GM23338 (cell line): ENCODE results near the gene KRT9. TPM values are rescaled to one million over a fixed set of nuclear protein-coding genes. Genes with fewer than 3 reads are reported as not detected.

Experiments
- ATAC-seq: fragments of 200-7000 bp; cut with Tn5 transposase; 3 replicates; pipeline ENCODE4 v1.9.1; 2020
- DNase-seq: peaks from one replicate; pipeline ENCODE4 v3.0.0-alpha.2; 2015; ENCODE audit warnings: low spot score
- H2AFZ ChIP-seq: fragments of 200-600 bp; sonication (generic); 2 replicates; pipeline ENCODE4 v1.8.0; 2016; ENCODE audit warnings: antibody characterized with exemption, mild to moderate bottlenecking, moderate library complexity
- H3F3A ChIP-seq: fragments of 200-600 bp; sonication (generic); replicated peaks from 2 replicates; pipeline ENCODE4 v1.8.0; 2017; ENCODE audit warnings: antibody characterized with exemption, mixed run types, low read depth
- H3K27ac ChIP-seq: fragments of 200-600 bp; sonication (generic); 2 replicates; pipeline ENCODE4 v1.6.1; 2016; ENCODE audit warnings: low read depth
- H3K27me3 ChIP-seq: fragments of 200-600 bp; sonication (generic); 2 replicates; pipeline ENCODE4 v1.8.0; 2016; ENCODE audit warnings: mild to moderate bottlenecking, mixed run types, moderate library complexity; ENCODE audit not compliant: insufficient read depth
- H3K36me3 ChIP-seq: fragments of 200-600 bp; sonication (generic); 2 replicates; pipeline ENCODE4 v1.8.0; 2016; ENCODE audit warnings: mild to moderate bottlenecking; ENCODE audit not compliant: insufficient read depth
- H3K4me1 ChIP-seq: fragments of 200-600 bp; sonication (generic); 2 replicates; pipeline ENCODE4 v1.8.0; 2016; ENCODE audit warnings: mild to moderate bottlenecking, moderate library complexity; ENCODE audit not compliant: insufficient read depth
- H3K4me2 ChIP-seq: fragments of 200-600 bp; sonication (generic); 2 replicates; pipeline ENCODE4 v1.7.1; 2017; ENCODE audit warnings: mixed run types
- H3K4me3 ChIP-seq: fragments of 200-600 bp; sonication (generic); 2 replicates; pipeline ENCODE4 v1.6.1; 2016; ENCODE audit warnings: mixed run types
- H3K79me2 ChIP-seq: fragments of 200-600 bp; sonication (generic); replicated peaks from 2 replicates; pipeline ENCODE4 v1.8.0; 2017; ENCODE audit warnings: mild to moderate bottlenecking; ENCODE audit not compliant: insufficient read depth
- H3K9me2 ChIP-seq: fragments of 200-600 bp; sonication (generic); 2 replicates; pipeline ENCODE4 v1.8.0; 2017; ENCODE audit not compliant: insufficient read depth
- H4K20me1 ChIP-seq: fragments of 200-600 bp; sonication (generic); replicated peaks from 2 replicates; pipeline ENCODE4 v1.8.0; 2017; ENCODE audit warnings: mild to moderate bottlenecking; ENCODE audit not compliant: insufficient read depth
- H3K27ac Mint-ChIP-seq: 2 replicates; pipeline ENCODE4 v1.8.0; 2020; ENCODE audit warnings: inconsistent platforms, mild to moderate bottlenecking, moderate library complexity, mixed read lengths
- H3K27me3 Mint-ChIP-seq: 3 replicates; pipeline ENCODE4 v1.8.0; 2022; ENCODE audit warnings: low read depth, mild to moderate bottlenecking, moderate library complexity, mixed read lengths, inconsistent platforms; ENCODE audit not compliant: insufficient read depth, poor library complexity
- H3K36me3 Mint-ChIP-seq: 3 replicates; pipeline ENCODE4 v1.8.0; 2021; ENCODE audit warnings: low read depth, mild to moderate bottlenecking, inconsistent platforms, moderate library complexity, mixed read lengths
- H3K4me1 Mint-ChIP-seq: 3 replicates; pipeline ENCODE4 v1.8.0; 2020; ENCODE audit warnings: mild to moderate bottlenecking, inconsistent platforms, mixed read lengths
- H3K4me3 Mint-ChIP-seq: 3 replicates; pipeline ENCODE4 v1.8.0; 2021; ENCODE audit warnings: moderate library complexity, mild to moderate bottlenecking, inconsistent platforms, mixed read lengths
- H3K9me3 Mint-ChIP-seq: 3 replicates; pipeline ENCODE4 v1.8.0; 2020; ENCODE audit warnings: moderate library complexity, mild to moderate bottlenecking, inconsistent platforms, mixed read lengths
- CREB1 ChIP-seq: fragments of 250-450 bp; sonication (Bioruptor Pico); IDR thresholded peaks from 2 replicates; pipeline ENCODE4 v1.5.0; 2020; ENCODE audit warnings: low read depth, mild to moderate bottlenecking, moderate library complexity
- ETS1 ChIP-seq: IDR thresholded peaks from 2 replicates; pipeline ENCODE4 v1.6.1; 2016; ENCODE audit warnings: antibody characterized with exemption
- EZH2 ChIP-seq: fragments of 200-600 bp; sonication (generic); IDR thresholded peaks from one replicate; pipeline ENCODE4 v1.8.0; 2017; ENCODE audit warnings: antibody characterized with exemption, mild to moderate bottlenecking, low read depth; ENCODE audit not compliant: unreplicated experiment
- EZH2phosphoT487 ChIP-seq: fragments of 200-600 bp; sonication (generic); IDR thresholded peaks from one replicate; pipeline ENCODE4 v1.8.1; 2018; ENCODE audit warnings: antibody characterized with exemption; ENCODE audit not compliant: unreplicated experiment
- STAT1 ChIP-seq: IDR thresholded peaks from one replicate; pipeline ENCODE4 v1.6.1; 2016; ENCODE audit warnings: antibody characterized with exemption; ENCODE audit not compliant: unreplicated experiment
- ZNF114 ChIP-seq: fragments of 250-450 bp; sonication (Bioruptor Pico); IDR thresholded peaks from 2 replicates; pipeline ENCODE4 v1.5.0; 2020; ENCODE audit warnings: mild to moderate bottlenecking, moderate library complexity
- ZNF331 ChIP-seq: fragments of 250-450 bp; sonication (Bioruptor Pico); IDR thresholded peaks from 2 replicates; pipeline ENCODE4 v1.5.0; 2020; ENCODE audit warnings: low read depth, mild to moderate bottlenecking, moderate library complexity
- polyA plus RNA-seq: library from polyadenylated mRNA; unstranded; fragments of >200 nt; fragmentation: Nextera tagmentation; extraction: Ambion mirVana; gene quantifications from 2 replicates; pipeline ENCODE4 v1.2.1, GENCODE V29; 2016
- total RNA-seq: library from RNA; depleted of rRNA; stranded (reverse); fragments of >200 nt; shearing (Covaris generic); gene quantifications from 2 replicates; pipeline ENCODE4 v1.2.3, GENCODE V29; 2014
- TF ChIP-seq, protein P1 (sequence below), 2 experiments: fragments of 200-600 bp in 1 of 2; sonication (generic) in 1 of 2; conservative IDR thresholded peaks; 2 replicates each; pipeline versions ENCODE4 v1.5.1 to v1.6.1; 2016 to 2017; ENCODE audit warnings: antibody characterized with exemption in 2 of 2, low read depth in 2 of 2, mild to moderate bottlenecking in 2 of 2, moderate library complexity in 1 of 2
- TF ChIP-seq, protein P2 (sequence below): fragments of 250-450 bp; sonication (Bioruptor Pico); IDR thresholded peaks from 2 replicates; pipeline ENCODE4 v1.5.0; 2020; ENCODE audit warnings: mild to moderate bottlenecking, moderate library complexity

KRT9 gene
- total and polyA plus RNA-seq, 2 experiments from 2014 or later, result not detected

DNA sequence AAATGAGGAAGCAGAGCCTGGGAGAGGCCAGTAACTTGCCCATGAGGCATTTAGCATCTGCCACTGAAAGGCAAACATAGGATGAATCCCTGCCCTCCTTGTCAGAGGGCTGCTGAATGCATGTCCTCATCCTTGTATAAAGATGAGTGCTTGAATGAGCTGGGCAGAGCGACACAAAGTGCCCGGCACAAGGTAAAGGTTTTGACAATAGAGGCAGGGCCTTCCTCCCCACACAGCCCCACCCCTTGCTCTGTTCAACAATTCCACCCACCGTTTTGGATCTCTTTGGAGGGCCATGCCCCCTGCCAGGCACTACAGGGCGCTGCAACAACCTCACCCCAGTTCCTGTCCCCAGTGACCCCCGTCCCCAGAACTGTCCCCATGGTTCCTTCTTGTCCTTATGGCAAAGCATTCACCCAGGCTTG, 42.4 kb downstream of the KRT9 start:
- ATAC-seq (no peak), DNase-seq (no peak)
- H4K20me1 ChIP-seq, result peaks cover 9% of the 10 kb centered on the region; the same call in 1 of the 2 replicates
- Mint-ChIP-seq H3K4me1 (peaks cover 27% of the 10 kb centered on the region), H3K36me3 (peaks cover 21% of the 10 kb centered on the region), H3K27ac (peak overlapping the region; percentile 89), H3K9me3 (no peaks in the 10 kb centered on the region; the same call in 2 of the 3 replicates), H3K27me3 (peaks cover 18% of the 10 kb centered on the region), H3K4me3 (no peak overlapping the region)
- peaks cover 15% of the 10 kb centered on the region for H3K4me1 ChIP-seq
- H3K4me3 ChIP-seq, result no peak overlapping the region
- no peaks in the 10 kb centered on the region for H3K36me3 ChIP-seq
- TF ChIP-seq CREB1 (CRISPR knock-in tag), result no peak
- no peak for TF ChIP-seq EZH2phosphoT487
- TF ChIP-seq ZNF114, result no peak
- TF ChIP-seq ETS1, result no peak
- TF ChIP-seq ZNF331 (CRISPR knock-in tag), result no peak
- TF ChIP-seq, protein P1, sequence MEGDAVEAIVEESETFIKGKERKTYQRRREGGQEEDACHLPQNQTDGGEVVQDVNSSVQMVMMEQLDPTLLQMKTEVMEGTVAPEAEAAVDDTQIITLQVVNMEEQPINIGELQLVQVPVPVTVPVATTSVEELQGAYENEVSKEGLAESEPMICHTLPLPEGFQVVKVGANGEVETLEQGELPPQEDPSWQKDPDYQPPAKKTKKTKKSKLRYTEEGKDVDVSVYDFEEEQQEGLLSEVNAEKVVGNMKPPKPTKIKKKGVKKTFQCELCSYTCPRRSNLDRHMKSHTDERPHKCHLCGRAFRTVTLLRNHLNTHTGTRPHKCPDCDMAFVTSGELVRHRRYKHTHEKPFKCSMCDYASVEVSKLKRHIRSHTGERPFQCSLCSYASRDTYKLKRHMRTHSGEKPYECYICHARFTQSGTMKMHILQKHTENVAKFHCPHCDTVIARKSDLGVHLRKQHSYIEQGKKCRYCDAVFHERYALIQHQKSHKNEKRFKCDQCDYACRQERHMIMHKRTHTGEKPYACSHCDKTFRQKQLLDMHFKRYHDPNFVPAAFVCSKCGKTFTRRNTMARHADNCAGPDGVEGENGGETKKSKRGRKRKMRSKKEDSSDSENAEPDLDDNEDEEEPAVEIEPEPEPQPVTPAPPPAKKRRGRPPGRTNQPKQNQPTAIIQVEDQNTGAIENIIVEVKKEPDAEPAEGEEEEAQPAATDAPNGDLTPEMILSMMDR (conservative IDR thresholded peaks at IDR 0.05; ENCODE audit: low read depth in 2 of 2), result no peak
- TF ChIP-seq, protein P2, sequence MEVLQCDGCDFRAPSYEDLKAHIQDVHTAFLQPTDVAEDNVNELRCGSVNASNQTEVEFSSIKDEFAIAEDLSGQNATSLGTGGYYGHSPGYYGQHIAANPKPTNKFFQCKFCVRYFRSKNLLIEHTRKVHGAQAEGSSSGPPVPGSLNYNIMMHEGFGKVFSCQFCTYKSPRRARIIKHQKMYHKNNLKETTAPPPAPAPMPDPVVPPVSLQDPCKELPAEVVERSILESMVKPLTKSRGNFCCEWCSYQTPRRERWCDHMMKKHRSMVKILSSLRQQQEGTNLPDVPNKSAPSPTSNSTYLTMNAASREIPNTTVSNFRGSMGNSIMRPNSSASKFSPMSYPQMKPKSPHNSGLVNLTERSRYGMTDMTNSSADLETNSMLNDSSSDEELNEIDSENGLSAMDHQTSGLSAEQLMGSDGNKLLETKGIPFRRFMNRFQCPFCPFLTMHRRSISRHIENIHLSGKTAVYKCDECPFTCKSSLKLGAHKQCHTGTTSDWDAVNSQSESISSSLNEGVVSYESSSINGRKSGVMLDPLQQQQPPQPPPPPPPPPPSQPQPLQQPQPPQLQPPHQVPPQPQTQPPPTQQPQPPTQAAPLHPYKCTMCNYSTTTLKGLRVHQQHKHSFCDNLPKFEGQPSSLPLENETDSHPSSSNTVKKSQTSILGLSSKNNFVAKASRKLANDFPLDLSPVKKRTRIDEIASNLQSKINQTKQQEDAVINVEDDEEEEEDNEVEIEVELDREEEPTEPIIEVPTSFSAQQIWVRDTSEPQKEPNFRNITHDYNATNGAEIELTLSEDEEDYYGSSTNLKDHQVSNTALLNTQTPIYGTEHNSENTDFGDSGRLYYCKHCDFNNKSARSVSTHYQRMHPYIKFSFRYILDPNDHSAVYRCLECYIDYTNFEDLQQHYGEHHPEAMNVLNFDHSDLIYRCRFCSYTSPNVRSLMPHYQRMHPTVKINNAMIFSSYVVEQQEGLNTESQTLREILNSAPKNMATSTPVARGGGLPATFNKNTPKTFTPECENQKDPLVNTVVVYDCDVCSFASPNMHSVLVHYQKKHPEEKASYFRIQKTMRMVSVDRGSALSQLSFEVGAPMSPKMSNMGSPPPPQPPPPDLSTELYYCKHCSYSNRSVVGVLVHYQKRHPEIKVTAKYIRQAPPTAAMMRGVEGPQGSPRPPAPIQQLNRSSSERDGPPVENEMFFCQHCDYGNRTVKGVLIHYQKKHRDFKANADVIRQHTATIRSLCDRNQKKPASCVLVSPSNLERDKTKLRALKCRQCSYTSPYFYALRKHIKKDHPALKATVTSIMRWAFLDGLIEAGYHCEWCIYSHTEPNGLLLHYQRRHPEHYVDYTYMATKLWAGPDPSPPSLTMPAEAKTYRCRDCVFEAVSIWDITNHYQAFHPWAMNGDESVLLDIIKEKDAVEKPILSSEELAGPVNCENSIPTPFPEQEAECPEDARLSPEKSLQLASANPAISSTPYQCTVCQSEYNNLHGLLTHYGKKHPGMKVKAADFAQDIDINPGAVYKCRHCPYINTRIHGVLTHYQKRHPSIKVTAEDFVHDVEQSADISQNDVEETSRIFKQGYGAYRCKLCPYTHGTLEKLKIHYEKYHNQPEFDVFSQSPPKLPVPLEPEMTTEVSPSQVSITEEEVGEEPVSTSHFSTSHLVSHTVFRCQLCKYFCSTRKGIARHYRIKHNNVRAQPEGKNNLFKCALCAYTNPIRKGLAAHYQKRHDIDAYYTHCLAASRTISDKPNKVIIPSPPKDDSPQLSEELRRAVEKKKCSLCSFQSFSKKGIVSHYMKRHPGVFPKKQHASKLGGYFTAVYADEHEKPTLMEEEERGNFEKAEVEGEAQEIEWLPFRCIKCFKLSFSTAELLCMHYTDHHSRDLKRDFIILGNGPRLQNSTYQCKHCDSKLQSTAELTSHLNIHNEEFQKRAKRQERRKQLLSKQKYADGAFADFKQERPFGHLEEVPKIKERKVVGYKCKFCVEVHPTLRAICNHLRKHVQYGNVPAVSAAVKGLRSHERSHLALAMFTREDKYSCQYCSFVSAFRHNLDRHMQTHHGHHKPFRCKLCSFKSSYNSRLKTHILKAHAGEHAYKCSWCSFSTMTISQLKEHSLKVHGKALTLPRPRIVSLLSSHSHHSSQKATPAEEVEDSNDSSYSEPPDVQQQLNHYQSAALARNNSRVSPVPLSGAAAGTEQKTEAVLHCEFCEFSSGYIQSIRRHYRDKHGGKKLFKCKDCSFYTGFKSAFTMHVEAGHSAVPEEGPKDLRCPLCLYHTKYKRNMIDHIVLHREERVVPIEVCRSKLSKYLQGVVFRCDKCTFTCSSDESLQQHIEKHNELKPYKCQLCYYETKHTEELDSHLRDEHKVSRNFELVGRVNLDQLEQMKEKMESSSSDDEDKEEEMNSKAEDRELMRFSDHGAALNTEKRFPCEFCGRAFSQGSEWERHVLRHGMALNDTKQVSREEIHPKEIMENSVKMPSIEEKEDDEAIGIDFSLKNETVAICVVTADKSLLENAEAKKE, result no peak
- TF ChIP-seq EZH2, result no peak
- TF ChIP-seq STAT1, result no peak
- H3K4me2 ChIP-seq, result no peak overlapping the region
- no peak overlapping the region for H3K27ac ChIP-seq
- no peaks in the 10 kb centered on the region for H3K9me2 ChIP-seq
- no peaks in the 10 kb centered on the region for H3F3A ChIP-seq
- H2AFZ ChIP-seq, result no peak overlapping the region
- H3K79me2 ChIP-seq, result peaks cover 11% of the 10 kb centered on the region
- H3K27me3 ChIP-seq, result no peaks in the 10 kb centered on the region
